ELF-1 (cell line): ENCODE results near the gene CNTNAP2.

Experiments used
- DNase-seq: peaks from one replicate; pipeline ENCODE4 v3.0.0-alpha.2; 2016; ENCODE audit warnings: low read depth, low spot score

The CNTNAP2 gene

GRCh38 chr7:147235645-147236382, 1119.2 kb downstream of the CNTNAP2 start:
- DNase-seq = no peak

GRCh38 chr7:147240468-147240867, 1123.9 kb downstream of the CNTNAP2 start:
- DNase-seq = no peak

GRCh38 chr7:147245274-147245673, 1128.7 kb downstream of the CNTNAP2 start:
- DNase-seq = peak; percentile 63

- no peak for DNase-seq
Observed at GRCh38 chr7:147249956-147250355, 1133.4 kb downstream of the CNTNAP2 start.

DNA sequence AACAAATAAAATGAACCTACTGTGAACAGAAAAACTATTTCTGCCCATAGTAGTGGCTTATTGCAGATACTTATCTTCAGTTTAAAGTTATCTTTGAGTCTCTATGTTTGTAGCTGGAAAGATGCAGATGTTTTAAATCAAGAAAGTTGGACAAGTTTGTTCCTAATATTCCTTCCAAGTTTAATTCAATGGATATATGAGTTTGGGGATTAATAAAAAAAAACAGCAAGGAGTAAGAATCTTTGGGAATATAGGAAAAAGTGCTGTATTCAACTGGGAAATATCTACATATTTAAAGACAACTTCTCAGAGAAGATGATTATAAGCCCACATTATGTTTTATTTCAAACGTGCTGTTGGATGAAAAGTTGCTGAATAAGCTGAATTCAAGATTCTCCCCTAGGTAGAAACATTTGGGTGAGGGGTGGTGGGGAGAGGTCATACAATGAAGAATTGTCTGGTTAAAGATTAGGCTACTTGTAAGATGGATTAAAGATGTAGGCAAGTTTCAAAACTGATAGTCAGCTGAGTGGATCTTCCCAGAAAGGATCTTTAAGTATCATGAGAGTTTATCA, 1135.2 kb downstream of the CNTNAP2 start:
- no peak for DNase-seq

DNA sequence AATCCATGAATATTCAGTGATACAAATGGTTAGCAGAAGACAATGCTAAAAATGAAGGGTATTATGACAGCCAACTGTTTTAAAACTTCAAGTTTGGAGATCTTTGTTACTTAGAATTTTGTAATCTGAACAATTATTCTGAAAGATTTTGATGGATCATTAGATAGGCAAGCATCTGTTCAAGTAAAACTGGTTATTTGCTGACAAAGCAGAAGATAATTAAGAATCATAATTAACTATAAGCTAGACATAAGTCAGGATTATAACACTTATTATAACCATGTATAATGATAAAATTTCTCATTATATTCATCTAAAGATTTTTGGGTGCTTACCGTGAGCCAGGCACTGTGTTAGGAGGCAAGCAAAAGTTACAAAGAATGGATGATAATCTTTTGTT, 1145.1 kb downstream of the CNTNAP2 start:
- DNase-seq = no peak

DNA sequence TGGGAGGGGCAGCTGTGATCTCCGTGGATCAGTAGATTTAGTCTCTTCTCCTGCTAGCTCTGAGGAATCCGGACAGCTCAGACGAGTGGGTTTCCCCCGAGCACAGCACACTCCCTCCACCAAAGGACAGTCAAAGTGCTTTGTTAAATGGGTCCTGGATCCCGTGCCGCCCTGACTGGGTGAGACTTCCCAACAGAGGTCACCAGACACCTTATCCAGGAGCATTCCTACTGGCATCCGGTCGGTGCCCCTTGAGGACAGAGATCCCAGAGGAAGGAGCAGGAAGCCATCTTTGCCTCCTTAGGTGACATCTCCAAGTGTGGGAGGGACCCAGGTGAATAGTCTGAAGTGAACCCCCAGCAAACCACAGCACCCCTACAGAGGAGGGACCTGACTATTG, 1148.9 kb downstream of the CNTNAP2 start:
- DNase-seq = no peak

GRCh38 chr7:147276106-147276505, 1159.5 kb downstream of the CNTNAP2 start:
- DNase-seq = no peak

- DNase-seq = no peak
Observed at GRCh38 chr7:147276783-147277370, 1160.3 kb downstream of the CNTNAP2 start.

DNA sequence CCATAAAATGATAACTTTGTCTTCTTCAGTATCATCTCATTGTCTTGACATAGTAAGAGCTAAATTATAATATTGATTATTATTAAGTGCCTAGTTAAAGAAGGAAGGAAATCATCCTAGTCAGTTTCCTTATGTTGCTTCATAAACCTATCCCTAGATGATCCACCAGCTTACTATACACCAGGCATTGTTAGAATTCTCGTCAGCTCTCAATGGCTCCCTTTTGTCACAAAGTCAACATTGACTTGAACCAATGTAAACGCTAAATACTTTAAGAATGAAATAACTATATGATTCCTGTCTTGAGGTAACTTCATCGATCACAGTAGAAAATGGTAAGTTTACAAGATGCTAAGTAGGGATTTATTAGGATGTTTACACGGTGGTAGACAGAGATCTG, 1162.9 kb downstream of the CNTNAP2 start:
- DNase-seq = no peak

DNA sequence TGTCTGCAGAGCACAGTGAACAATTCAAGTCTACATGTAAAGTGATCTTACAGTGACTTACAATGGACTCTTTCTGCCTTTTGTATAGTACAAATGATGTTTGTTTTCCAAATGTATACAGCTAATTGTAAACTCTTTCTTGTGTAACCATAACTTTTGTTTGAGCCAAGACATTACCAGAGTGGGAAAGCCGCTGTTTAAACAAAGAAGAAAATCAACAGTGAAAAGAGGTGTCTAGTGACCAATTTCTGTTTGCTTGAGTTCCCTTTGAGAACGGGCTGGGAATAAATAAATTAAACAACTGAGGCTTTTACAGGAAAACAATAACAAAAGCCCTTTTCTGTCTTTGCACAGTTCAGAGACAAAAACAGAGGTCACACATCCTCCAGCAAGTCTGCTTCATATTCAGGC, 1163.4 kb downstream of the CNTNAP2 start:
- DNase-seq = no peak

DNA sequence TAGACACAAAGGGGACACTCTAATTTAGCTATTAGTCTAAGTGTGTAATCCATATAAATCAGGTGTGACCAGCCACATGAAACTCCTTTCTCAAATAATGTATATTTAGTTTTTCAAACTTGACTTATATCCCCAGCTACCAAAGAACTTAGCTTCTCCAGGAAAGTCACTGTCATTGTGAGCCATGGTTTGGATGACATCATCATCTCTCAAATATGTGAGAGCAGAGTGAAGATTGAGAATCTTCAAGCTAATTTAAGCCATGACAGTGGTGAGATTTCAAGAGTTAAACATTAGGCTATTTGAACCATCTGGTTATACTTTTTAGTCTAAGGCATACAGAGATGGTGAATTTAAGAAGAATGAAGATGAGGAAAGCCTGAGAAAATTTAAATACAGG, 1165.6 kb downstream of the CNTNAP2 start:
- no peak for DNase-seq

GRCh38 chr7:147296201-147296600, 1179.6 kb downstream of the CNTNAP2 start:
- DNase-seq = no peak

DNA sequence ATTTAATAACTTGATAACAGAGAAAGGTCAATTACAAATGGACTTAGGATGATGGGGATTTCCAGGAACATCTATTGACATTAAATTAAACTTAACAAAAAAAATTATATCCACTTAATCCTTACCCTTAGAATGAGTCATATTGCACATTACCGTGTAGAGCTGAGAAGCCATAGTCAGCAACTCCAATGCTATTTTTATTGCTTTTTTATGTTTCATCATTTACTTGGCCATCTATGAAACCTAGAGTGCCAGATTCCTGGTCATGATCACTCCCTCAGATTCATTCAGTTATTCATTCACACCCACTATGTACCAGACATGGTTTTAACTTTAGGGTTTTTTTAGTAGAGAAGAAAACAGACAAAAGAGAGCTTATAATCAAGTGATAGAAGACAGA, 1180.4 kb downstream of the CNTNAP2 start:
- DNase-seq = no peak

- no peak for DNase-seq
Observed at GRCh38 chr7:147298611-147299043, 1182.0 kb downstream of the CNTNAP2 start.

DNA sequence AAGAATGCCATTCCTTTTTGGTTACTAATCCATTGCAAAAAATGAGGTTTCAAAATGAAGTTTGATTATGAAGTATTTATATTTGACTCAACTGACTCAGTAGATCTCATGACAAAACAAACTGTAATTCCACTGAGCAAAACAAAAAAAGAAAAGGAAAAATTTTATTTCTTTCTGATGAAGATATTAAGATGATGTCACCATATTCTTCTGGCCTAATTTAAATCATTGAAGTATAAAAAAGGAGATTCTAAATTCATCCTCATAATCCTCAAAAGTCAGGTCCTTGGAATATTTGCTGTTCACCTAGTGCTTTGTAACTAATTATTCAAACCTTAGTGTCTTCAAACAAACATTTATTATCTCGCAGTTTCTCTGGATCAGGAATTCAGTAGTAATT, 1183.7 kb downstream of the CNTNAP2 start:
- DNase-seq = no peak

GRCh38 chr7:147304376-147304775, 1187.8 kb downstream of the CNTNAP2 start:
- DNase-seq = no peak

DNA sequence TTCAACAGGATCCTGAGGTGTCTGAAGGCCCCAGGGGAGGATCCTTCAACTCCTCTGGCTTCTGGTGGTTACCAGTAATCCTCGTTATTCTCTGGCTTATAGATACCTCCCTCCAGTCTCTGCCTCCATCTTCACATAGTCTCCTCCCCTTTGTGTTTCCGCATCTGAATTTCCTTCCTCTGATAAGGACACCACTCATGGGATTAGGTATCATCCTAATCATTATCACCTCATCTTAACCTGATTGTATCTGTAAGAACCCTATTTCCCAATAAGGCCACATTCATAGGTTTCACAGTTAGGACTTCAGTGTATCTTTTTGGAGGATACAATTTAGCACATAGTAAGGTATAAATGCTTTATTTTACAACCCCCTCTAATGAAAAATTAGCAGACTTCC, 1189.2 kb downstream of the CNTNAP2 start:
- DNase-seq = no peak

DNA sequence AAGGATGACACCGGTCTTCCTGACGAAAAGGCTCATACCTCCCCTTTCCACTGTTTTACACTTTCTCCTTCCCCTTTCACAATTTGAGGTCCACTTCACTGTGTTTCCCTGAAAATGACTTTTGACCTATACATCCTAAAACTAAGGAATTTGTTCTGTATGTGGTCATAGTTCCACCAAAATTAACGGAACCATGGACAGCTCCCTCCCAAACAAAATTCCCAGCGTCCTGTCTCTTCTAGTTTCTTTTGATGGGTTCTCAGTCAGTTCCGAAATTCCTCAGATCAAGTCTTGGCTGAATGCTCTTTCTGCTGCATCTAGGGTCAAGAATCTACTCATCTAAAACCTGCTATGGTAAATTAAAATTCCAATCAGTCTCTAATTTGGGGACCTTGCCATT, 1191.9 kb downstream of the CNTNAP2 start:
- DNase-seq = peak; percentile 4

DNA sequence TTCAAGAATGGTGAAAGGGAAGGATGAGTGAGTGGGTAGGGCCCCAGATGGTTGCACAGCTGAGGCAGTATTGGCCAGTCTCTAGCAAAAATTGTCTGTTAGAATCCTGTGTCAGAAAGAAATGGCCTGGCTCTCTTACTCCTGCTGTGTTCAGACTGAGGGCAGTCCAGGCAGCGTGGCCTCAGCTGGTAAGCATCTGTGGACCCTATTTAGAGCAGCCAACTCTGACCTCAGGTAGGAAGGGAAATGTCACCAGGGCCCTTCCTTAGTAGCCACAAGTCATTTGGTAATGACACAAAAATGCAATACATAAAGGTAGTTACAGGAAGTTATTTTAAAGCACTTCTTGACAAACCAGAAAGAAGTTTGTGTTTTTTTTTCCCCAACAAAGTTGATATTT, 1194.7 kb downstream of the CNTNAP2 start:
- DNase-seq = no peak

- DNase-seq = no peak
Observed at GRCh38 chr7:147321504-147321903, 1204.9 kb downstream of the CNTNAP2 start.

DNA sequence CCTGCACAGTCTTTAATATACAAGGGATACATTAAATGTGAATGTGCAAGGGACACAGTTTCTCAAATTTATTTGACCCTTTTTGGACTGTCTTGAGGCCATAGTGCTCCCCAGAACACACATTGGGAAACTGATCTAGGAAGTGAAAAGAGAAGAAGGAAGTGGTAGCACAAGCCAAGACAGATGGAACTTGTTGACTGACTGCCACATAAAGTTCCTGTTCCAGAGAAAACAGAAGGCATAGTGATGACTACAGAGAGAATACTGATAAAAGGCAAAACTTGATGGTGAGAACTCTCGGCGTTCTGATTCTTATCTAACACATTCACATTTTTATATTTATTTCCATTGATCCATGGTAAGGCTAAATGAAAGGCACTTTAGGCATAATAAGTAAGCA, 1216.4 kb downstream of the CNTNAP2 start:
- DNase-seq = no peak

DNA sequence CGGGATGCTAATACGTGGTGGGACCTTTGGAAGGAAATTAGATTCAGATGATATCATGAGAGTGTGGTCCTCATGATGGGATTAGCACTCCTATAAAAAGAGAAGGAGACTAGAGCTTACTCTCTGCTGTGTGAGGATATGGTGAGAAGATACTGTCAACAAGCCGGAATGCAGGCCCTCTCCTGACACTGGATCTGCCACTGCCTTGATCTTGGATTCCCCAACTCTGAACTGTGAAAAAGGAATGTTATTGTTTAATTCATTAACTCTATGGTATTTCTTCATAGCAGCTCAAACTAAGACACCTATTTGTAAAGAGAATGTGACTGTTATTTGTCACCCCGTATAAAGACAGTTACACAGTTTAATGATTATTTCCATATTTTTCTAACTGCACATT, 1246.5 kb downstream of the CNTNAP2 start:
- no peak for DNase-seq
